Measurements from ENCODE around the gene DTNBP1. TPM values are rescaled to one million over a fixed set of nuclear protein-coding genes. Genes with fewer than 3 reads are reported as not detected.

DTNBP1 gene
- total and polyA plus RNA-seq, 2 of the 4 experiments (the other 2 are of a cell fraction): 4.8 to 18.7 TPM

DNA sequence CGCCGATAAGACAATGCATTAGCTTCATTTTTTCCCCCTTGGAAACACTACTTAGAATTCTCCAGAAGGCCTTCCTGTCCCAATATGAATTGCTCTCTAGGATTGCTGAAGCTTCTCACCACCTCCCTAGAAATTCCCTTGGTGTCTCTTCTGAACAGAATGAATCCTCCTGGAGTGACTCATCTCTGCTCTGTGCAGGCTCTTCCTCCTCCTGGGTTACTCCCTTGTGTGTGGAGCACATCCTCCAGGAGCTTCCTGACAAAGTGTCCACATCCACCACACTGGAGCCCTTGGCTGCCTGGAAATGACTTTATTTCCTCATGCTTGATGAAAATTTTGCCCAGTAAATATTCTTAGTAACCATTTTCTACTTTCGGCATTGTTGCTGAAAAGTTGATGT is 54.4 kb downstream of the DTNBP1 start:
- WGBS, 2 experiments (ENCODE audit: extremely low coverage in 2 of 2, insufficient read length in 1 of 2): no CpG with 5 or more reads among the region's 3 CpGs
- no peak overlapping the region for H3K9ac ChIP-seq (ENCODE audit: low read depth, low read length)
- H3K56ac ChIP-seq (ENCODE audit: extremely low read depth, insufficient read depth, low read length): no peak overlapping the region
- H3K4me1 ChIP-seq (ENCODE audit: control insufficient read depth, insufficient read depth, low read length): no peaks in the 10 kb centered on the region
- H3K4me2 ChIP-seq (ENCODE audit: low read depth, low read length): no peak overlapping the region
- no peak overlapping the region for H3K27ac ChIP-seq (ENCODE audit: insufficient read depth, low read length)
- H2BK15ac ChIP-seq (ENCODE audit: low read depth, low read length): no peak overlapping the region
- H3K9me3 ChIP-seq (ENCODE audit: control insufficient read depth, insufficient read depth, low read length): no peaks in the 10 kb centered on the region; the same call in 1 of the 2 replicates
- no peak overlapping the region for H2BK20ac ChIP-seq (ENCODE audit: low read depth, low read length)
- H3K27me3 ChIP-seq (ENCODE audit: control insufficient read depth, insufficient read depth, low read length): no peaks in the 10 kb centered on the region
- DNase-seq (peak; percentile 89), ATAC-seq (ENCODE audit: low read depth) (peak; percentile 100)
- no peak overlapping the region for H4K8ac ChIP-seq (ENCODE audit: low read depth in 2 of 2, low read length in 2 of 2)
- BruUV-seq (replicated peaks): no TSS peak
- H3K4me3 ChIP-seq (ENCODE audit: insufficient read depth, low read depth, low read length): no peak overlapping the region
- in situ Hi-C loops (cut with MboI; ENCODE audit: low sequenced_read_pairs): loop anchor here (25.0 kb wide), 2 partner anchors 346 to 1396 kb away; no protein-coding TSS in a partner anchor
- ChIA-PET POLR2A (ENCODE audit: unreplicated experiment) (no interaction called here), CTCF (interaction anchor here (0.8 to 1.0 kb wide), 2 partner anchors 16 to 120 kb away, joined by 4 to 5 read pairs; no protein-coding TSS in a partner anchor)
- no peak overlapping the region for H4K91ac ChIP-seq (ENCODE audit: insufficient read depth, low read depth, low read length)
- TF ChIP-seq RCOR1 (IDR thresholded peaks at IDR 0.05; ENCODE audit: insufficient replicate concordance, low read length): no peak
- TF ChIP-seq RAD21 (IDR thresholded peaks at IDR 0.05; ENCODE audit: low read length): 0 out of 2 replicates have a peak, but pooled peaks have one; percentile 6
- peak; percentile 61 for TF ChIP-seq FOS (IDR thresholded peaks at IDR 0.05; ENCODE audit: low read depth, low read length)
- H3K4ac ChIP-seq (ENCODE audit: low read depth, low read length): no peak overlapping the region
- peaks cover 4% of the 10 kb centered on the region; the same call in 1 of the 2 replicates for H3K36me3 ChIP-seq (ENCODE audit: control insufficient read depth, insufficient read depth, low read length)
- H2AFZ ChIP-seq (replicated peaks; ENCODE audit: low read length, poor library complexity): no peak overlapping the region
- no peaks in the 10 kb centered on the region for H4K20me1 ChIP-seq (ENCODE audit: insufficient read depth, low read length)
- no peak overlapping the region for H2BK120ac ChIP-seq (ENCODE audit: low read depth, low read length)
- no peaks in the 10 kb centered on the region for H3K79me1 ChIP-seq (ENCODE audit: low read depth in 1 of 2, low read length in 2 of 2)
- no peak overlapping the region for H4K5ac ChIP-seq (ENCODE audit: low read depth, low read length)
- H3K18ac ChIP-seq (ENCODE audit: low read depth, low read length): no peak overlapping the region
- no peaks in the 10 kb centered on the region; the same call in 1 of the 2 replicates for H3K9me1 ChIP-seq (ENCODE audit: insufficient read depth, low read length)
- no peak overlapping the region for H2AK5ac ChIP-seq (ENCODE audit: low read depth, low read length)
- no peak overlapping the region for H2BK5ac ChIP-seq (ENCODE audit: low read depth, low read length, poor library complexity, severe bottlenecking)
- no peak overlapping the region for H2AK9ac ChIP-seq (replicated peaks; ENCODE audit: low read depth, low read length, poor library complexity)
- H3K14ac ChIP-seq (replicated peaks; ENCODE audit: low read depth, low read length): no peak overlapping the region
- intact Hi-C loops (cut with micrococcal nuclease): no loop called here
- dilution Hi-C loops (cut with HindIII; ENCODE audit: low sequenced_read_pairs, unreplicated experiment): no loop called here
- H3K23ac ChIP-seq (ENCODE audit: low read depth, low read length): no peak overlapping the region
